Activated CD4-positive, alpha-beta T cell treated with anti-CD3 and anti-CD28 coated beads, Interleukin-2, amount 50 U/mL, for 16 hours (primary cell): Measurements from ENCODE around the gene DMD.

Experiments
- DNase-seq: peaks from one replicate; pipeline ENCODE4 v3.0.0-alpha.2; 2020

DMD gene

DNA sequence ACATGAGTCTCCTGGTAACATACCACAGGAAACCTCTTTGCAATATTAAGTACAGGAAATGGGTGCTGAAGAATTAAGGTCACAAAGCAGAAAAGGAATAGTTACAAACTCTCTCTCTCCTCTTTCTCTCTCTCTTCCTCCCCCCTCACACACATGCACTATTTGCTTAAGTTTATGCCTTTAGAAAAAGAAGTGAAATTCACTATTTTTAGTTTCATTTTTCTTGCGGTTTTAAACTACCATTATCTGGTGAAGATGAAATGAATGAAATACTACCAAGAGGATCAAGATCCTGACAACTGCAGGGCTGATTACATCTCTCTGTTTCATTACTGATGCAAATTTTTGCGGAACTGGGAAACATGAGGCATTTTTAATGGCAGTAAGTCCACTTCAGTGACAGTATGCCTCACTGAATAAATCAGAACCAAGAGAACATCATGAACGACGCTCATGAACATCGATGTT is 2075.2 kb downstream of the DMD start:
- peak; percentile 16 for DNase-seq

DNA sequence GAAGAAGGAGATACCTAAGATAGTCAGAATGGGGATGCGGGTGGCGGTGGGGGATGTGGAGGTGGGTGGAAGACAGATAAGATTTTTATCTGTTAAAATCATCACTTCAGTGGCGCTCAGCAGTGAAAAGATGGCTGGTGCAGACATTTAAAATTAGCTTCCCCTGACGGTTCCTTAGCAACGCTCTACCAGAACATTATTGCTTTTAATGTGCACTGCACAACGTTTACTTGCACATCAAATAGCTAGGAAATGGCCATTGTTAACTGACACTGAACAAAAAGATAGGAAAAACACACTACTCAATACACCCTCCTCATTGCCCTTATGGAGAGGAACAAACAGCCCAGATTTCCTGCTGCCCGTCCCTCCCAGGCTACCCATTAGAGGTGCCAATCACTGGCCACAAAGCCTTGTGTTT is 2078.5 kb downstream of the DMD start:
- peak; percentile 6 for DNase-seq

DNA sequence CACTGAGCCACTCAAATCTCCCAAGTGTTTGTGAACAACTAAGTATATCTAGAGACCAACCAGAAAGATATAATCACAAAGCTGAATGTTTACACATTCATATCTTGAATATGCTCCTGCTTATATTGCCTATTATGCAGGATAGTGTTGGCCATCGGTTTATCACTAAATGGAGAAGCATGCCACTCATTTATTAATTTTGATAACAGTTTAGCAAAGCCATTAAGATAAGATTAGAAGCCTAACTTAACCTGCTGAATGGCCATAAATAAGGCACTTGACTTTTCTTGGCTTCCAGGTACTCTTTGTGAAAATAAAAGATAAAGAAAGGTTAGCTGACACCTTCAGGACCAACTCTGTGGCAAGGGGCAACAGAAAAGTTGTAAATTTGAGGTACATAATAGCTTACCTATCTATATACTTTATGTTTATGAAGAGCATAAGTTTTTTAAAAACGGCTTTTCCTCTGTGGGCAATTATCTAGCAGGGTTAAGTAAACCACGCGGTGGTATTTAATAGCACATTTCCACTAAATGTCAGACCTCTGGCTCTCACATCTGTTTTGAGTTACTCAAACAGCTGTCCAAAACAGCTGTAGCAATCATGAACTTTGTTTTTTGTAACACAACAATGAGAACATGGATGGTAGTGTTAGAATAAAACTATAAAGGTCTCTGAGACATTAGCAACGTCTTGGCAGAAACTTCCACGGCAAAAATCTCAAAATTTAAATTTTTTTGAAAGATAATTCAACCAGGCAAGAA is 2080.7 kb downstream of the DMD start:
- DNase-seq = no peak

DNA sequence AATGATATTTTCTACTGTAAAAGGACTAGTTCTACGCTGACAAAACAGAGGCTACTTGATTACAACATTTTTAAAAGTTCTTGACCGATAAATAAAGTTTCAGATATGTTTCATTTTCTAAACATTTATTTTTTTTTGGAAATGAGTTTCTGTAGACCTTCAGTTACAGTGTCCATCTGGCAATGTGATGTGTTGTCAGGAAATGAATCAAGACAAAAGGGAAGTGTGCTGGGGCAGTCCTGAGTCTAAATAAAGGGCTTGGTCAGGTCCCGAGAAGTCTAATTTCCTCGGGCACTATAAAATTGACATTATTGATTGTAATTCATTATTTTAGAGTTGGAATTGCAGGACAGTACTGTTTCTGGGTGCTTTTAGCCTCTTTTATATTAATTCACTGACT is 2082.5 kb downstream of the DMD start:
- no peak for DNase-seq

DNA sequence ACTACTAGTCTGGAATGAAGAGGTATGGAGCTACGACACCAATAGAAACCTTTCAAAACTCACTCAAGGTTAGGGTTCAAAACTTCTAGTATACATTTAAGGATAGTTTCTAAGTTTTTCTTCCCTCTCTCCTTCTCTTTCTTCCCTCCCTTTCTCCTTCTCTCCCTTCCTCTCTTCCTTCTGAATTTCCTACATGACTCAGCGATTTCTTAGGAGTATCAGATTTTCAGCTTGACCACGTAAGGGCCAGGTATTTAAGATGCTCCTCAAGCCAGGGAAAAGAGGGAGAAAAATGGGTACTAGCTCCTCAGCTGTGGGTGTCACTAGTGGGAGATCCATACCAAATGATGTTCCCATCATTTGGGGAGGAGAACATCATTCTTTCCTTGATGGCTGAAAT is 2083.6 kb downstream of the DMD start:
- no peak for DNase-seq

DNA sequence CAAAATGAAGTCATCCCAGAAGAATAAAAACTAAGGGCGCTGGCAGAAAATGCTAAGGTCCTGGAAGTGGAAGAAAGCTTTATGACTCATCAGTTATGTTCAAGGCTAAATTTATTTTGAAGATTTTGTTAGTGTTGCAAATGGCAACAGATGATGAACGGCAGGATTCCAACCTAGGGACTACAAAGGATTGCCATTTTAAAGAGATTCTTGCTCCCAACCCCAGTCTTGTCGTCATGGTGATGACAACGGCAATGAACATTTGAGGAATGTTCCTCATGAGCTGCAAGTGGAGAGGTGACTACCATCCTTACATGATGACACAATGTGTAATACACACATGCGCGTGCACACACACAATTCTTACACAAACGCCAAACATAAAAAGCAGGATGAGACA is 2085.1 kb downstream of the DMD start:
- DNase-seq = no peak

DNA sequence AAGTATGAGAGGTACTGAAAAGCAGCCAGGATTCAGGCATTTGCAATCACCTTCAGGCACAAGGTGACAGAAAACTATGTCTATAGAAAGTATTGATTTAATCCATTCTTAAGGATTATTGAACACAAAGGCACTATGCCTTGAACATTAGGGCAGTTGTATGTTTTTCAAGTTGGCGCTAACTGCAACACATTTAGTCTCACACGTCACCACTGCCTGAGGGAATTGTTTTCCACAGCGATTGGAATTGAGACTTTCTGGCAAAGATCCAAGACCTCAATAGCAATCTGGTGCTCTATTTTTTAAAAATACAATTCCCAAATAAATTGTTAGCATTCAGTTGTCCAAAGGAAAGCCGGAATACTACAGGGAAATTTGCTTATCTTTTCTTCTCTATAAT is 2086.8 kb downstream of the DMD start:
- no peak for DNase-seq

DNA sequence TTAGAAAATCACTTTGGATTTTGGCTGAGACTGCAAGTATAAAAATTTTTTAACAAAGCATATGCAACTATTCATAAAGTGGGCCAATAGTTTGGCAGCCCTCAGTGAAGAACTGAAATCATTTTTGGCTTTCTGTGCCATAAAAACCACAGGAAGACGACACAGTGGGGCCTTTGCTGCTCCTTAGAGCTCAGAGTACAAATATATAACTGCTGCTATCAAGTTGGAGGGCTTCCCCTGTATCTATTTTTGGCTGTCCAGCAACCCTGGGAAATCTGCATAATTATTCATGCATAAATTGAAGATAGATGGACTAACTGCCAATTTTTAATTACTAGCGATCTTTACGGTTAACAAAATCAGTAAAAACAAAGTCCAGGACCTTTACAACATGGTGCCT is 2088.0 kb downstream of the DMD start:
- no peak for DNase-seq

DNA sequence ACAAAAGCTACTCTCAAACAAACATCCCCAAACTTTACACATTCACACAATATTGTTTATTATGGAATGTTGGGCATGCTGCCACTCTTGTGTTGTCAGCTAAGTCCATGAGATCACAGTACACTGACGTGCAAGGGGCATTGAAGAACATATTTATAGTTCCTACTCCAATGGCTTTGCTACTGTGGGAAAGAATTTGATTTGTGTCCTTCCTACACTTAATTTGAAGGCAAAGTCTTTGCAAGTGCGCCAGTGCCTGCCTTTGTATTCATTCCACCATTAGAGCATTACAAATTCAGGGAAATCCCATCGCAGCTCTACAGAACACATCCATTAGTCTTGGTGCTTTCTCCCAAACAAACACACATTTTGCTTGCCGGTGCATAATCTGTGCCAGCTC is 2094.1 kb downstream of the DMD start:
- DNase-seq = no peak

DNA sequence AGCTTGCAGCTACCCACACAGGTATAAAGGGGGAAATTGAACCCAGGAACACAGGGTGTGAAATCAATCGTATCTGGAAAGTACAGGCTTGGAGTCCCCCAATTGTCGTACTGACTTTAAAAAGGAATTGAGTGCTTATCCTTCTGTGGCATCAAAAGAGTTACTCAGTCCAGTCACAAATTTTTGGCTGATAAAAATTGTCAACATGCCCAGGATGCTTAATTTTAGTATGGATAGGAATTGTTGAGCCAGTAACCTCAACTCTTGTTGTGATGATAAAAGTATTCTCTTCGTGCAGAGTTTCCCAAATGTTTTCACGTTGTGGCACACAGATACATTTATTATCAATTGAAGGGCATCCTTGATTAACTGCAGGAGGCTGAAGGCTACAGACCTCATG is 2096.0 kb downstream of the DMD start:
- no peak for DNase-seq

DNA sequence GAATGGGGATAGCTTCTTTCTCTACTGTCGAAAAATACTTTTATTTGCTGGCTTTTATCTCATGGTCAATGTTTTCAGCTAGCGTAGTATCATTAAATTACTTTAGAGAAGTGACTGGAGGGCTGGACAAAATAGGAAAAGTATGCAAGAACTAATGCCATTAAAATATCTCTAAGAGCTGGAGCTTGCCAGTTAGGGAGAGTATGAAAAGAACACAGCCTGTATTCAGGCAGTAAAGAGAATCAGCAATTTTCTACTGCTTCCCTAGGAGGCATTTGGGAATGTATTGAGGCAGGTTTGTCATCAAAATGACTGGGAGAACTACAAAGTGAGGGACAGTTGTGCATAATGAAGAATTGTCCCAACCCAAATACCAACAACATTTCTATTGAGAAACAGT is 2096.5 kb downstream of the DMD start:
- DNase-seq = no peak

DNA sequence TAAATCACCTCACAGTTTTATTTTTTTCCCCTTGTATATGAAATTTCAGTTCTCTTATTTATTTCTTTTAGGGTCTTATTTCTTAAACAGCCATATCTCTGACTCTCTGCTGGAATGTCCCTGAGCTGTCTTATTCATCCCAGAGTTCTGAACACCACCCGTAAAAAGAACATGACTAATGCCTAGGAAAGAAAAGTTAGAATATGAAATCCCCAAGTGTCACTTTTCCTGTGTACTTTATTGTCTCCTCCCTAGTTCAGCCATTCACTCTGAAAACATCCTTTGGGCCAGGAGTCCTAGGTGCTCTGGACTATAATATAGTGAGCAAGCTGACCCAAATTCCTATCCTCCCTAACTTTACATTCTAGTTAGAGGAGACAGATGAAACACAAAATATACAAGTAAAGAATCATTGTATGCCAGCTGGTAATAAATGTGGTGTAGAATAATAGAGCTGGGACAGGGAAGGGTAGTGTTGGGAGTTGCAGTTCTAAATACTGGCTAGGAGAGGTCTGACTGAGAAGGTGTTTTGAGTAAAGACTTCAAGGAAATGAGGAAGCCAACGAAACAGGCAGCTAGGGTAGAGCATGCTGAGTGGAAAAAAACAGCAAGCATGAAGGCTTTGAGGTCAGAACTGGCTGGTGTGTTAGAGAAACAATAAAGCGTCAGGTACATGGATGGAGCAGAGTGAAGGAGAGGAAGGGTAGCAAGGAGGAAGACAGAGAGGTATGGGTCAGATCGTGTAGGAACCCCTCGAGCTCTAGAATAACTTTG is 2098.9 kb downstream of the DMD start:
- DNase-seq = no peak

DNA sequence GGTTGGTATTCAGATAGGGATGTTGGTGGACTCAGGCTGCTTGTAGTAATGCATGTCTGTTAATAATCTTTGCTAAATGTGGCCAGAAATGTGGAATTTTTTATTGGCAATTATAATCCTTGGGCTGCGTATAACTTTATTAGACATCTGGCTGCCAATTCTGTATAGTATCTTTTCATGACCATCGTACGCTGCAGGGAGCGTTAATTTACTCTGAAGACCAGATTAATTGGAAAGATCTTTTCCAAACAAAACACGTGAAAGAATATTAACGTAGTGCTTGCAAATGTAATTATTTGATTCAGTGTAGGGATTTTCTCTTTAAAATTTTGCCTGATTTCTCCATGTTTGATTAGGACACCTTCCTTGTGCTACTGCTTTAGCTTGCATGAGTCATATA is 2100.7 kb downstream of the DMD start:
- no peak for DNase-seq

DNA sequence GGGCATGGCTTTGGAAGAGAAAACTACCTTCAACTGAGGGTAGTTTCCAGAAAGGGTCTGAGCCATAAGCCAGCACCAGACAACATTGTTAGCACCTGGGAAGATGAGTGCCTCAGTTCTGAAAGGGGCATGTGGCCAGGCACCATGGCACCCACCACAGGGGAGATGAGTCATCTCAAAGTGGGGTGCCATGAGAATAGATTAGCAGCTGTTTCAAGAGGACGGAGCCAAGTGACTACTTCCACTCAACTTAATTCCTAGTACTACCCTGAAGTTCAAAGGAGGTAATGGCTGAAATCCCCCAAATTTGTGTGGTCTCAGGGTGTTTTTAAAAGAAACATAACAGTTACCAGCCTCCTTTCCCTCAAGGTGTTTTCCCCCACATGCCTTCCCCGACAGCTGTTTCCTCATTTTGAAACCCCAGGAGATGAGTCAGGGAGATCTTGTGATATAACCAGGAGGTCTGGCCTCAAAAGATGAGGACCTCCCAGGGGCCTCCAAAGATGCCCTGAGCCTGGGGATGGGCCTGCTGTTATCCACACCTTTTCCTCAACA is 2111.7 kb downstream of the DMD start:
- DNase-seq = peak; percentile 90

DNA sequence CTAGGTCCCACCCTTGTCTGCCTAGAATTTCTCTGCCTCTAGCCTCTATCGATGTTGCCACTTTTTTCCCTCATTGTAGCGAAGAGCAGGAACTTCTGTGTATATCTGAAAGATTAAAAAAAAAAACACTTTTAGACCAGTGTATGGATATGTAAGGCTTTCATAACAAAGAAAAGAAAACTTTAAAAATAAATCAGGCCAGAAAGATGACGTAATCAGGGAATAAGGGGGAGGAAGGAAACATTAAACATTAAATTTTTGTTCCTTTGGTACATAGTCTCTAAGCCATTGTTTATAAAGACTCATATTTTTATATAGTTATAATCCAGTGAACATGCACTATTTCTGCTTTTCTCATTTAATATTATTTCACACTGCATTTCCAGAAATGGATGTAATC is 2113.3 kb downstream of the DMD start:
- no peak for DNase-seq

DNA sequence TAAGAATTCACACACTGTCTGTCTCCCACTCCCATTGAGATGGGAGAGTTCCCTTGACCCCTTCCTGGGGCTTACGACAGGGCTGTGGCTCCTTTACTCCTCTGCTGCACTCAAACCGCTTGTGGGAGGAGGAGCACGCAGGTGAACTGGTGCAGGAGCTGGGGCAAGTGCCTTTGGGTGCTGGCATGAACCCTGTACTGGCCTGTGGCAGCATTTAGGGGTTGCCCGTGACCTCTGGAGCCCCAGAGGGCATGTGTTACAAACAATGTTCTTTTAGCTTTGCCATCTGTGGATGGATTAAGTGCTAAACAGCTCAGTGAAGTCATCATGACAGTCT is 2117.7 kb downstream of the DMD start:
- DNase-seq = no peak

DNA sequence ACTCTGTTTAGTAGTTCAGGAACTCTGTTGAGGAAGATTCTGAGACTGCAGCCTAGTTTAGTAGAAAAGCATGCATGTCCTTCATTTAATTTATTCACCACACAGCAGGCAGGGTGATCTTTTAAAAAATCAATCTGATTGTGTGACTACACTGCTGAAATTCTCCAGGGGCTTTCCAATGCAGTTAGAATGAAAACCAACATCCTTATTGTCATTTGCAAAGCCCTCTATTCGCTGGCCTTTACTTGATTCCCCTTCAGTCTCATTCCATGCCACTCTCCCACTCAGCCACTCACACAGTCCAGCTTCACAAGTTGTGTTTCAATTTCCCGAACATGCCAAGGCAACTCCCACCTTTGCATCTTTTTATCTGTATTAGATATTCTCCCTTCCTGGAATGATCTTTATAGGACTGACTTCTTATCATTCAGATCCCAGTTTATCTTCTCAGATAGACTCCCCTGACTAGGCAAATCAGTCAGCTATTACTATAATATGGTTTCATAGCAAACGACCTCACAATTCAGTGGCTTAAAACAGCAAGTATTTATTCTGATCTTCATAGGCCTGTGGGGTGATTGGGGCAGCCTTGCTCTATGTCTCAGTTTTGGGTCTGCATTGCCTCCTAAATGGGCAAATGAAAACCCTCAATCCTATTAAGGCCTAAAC is 2118.2 kb downstream of the DMD start:
- DNase-seq = peak; percentile 42

DNA sequence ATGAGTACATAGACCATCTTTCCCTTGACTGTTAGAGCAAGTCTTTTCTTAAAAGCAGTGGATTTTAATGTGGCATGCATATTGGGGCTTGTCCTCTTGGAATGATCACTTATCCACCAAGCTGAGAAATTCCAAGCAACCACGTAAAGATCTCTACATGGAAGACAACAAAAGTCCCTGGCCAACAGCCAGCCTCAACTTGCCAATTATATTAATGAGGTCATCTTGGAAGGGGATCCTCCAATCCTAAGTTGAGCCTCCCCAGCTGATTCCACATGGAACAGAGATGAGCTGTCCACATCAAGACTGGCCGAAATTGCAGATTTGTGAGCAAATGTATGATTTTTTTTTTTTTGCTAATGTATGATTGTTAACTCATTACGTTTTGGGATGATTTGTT is 2118.9 kb downstream of the DMD start:
- DNase-seq = no peak

DNA sequence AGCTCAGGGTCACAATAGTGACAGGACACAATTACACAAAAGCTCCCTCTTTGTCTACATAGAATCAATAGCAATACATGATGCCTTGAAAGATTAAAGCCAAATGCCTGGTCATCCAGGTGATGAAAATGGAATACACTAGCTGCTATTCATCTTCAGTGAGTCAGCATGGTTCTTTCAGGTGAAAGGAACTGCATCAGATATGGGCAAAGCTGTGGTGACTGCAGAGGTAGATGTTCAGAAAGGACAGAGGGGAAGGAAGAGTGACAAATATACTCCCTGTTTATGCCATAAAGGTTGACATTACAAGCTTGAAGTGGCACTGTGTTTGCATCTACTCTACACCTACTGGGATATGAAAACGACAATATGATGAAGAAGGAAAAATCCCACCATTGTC is 2119.5 kb downstream of the DMD start:
- DNase-seq = no peak

DNA sequence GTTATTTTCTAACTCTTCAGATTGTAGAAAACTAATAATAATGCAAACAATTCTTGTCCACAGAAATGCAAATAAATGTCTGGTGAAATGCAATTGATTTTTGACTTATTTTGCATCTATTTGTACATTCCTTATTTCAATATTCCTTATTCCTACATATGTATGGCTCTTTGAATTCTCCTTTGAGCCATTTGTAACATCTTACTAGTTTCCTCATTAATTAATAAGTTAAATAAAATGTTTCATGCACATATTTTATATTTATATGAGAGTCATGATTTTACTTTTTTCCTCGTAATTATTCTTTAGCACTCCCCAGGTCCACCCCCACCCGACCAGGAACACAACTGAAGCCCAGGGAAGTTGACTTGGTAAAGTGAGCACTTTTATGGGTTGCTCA is 2136.8 kb downstream of the DMD start:
- no peak for DNase-seq

DNA sequence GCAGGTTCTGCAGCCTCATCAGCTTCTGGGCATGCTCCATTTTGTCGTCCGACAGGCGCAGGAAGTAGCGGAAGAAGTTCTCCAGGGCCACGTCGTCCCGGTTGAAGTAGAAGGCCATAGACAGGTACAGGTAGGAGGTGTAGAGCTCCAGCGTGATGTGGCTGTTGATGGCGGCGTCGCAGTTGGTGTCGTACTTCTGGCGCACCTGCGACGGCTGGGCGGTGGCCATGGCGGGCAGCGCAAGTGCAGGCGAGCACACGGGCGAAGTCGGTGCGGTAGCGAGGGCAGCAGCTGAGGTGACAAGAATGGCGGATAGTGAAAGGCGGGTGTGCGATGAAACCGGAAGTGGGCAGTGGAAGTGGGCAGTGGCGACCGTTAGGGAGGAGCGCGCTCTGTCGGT is 2139.6 kb downstream of the DMD start, which contains the start of gene FTHL17:
FTHL17 (minus strand) TSS at position 317 of the 400 bp plus-strand sequence; CDS start at position 229, 88 bp downstream.
- DNase-seq = no peak

DNA sequence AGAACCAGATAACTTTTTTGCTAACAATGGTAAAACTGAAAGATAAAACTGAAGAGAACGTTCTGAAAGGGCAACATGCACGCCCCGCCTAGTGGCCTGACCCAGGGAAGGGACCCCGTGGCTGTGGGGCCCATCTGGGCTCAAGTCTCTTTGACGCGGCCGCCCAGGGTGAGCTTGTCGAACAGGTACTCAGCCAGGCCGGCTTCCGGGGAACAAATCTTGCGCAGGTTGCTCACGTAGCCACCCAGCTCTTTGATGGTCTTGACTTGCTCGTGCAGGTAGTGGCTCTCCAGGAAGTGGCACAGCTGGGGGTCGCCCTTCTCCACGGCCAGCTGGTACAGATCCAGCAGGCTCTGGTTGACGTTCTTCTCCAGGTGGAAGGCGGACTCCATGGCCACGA is 2140.1 kb downstream of the DMD start:
- no peak for DNase-seq

DNA sequence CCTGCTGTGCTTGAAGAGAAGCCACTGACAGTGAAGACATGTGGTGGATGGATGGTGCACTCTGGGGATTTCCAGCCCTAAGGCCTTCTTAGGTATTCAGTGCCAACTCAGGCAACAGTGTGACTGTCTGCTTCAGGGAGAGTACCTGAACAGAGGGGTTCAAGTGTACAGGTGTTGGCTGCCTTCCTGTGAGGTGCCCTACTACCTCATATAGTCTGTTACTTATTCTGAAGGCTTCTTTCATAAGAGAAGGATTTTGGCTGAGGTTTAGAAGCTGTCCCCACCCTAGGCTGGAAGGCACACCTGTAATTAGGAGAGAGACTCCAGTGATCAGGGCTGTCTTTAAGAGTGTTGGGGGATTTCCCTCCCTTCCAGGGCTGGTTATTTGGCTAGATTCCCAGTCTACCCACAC is 2141.3 kb downstream of the DMD start:
- DNase-seq = peak; percentile 39
